ENCODE measurements around the gene XPR1. TPM values are rescaled to one million over a fixed set of nuclear protein-coding genes. Genes with fewer than 3 reads are reported as not detected.

Gene XPR1
- total and polyA plus RNA-seq, 2 donors (not counting 3 experiments of a cell fraction or from before 2014, with no cell fraction given): 23.9 to 26.7 TPM

DNA sequence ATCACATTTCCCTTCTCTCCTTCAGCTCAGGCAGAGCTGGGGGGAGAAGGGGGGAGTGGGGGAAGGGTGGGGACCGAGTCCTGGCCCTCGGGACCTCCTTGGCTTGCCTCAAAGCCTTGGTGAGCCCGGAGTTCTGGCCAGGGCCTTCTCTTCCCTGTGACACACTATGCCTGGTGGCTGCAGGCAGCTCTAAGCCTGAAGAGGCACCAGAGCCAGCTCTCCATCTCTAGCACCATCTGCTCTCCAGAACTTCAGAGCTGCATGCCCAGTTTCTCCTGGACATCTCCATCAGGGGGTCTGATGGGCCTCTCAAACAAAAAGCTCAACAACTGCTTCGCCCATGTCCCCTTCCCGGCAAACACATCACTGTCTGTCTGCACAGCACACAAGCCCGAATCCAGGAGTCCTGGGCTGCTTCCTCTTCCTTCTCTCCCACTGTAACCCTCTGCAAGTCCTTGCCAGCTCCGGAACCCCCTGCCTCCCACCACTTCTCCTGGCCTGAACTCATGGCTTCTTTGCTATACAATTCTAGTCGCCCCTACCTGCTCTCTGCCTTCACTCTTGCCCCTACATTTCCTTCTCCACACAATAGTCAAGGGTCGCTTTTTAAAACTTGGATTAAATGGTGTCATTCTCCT is 307.4 kb downstream of the XPR1 start:
- no peak overlapping the region for H2AFZ ChIP-seq (ENCODE audit: low read depth, low read length)
- FAIRE-seq (no peak), DNase-seq (ENCODE audit: low read depth, low spot score) (no peak)
- H3K4me1 ChIP-seq (ENCODE audit: control insufficient read depth, extremely low read depth, insufficient read depth, low read length): no peaks in the 10 kb centered on the region
- dilution Hi-C loops (cut with MboI; ENCODE audit: extremely low pct_ligation_motif_present, low sequenced_read_pairs) (no loop called here), intact Hi-C loops (cut with micrococcal nuclease) (no loop called here)
- H3K9me3 ChIP-seq (replicated peaks; ENCODE audit: control insufficient read depth, insufficient read depth, low read length): no peaks in the 10 kb centered on the region
- H4K20me1 ChIP-seq (replicated peaks; ENCODE audit: control insufficient read depth, extremely low read depth, insufficient read depth, low read length): no peaks in the 10 kb centered on the region
- H3K4me3 ChIP-seq (replicated peaks in 1 of 3; ENCODE audit: insufficient read depth in 1 of 3, low read depth in 1 of 3, low read length in 3 of 3): no peak overlapping the region
- ChIA-PET POLR2A (no interaction called here), CTCF (interaction anchor here (1.7 kb wide), 1 partner anchor 57 kb away, joined by 5 read pairs; no protein-coding TSS in a partner anchor)
- no peaks in the 10 kb centered on the region for H3K79me2 ChIP-seq (ENCODE audit: control insufficient read depth, insufficient read depth, low read length)
- H3K27me3 ChIP-seq (ENCODE audit: control insufficient read depth in 2 of 2, insufficient read depth in 2 of 2, low read length in 2 of 2): no peaks in the 10 kb centered on the region
- H3K36me3 ChIP-seq (ENCODE audit: control insufficient read depth in 2 of 2, extremely low read depth in 1 of 2, insufficient read depth in 2 of 2, low read length in 2 of 2): no peaks in the 10 kb centered on the region
- BruUV-seq (replicated peaks): no TSS peak
- no peak overlapping the region for H3K9ac ChIP-seq (replicated peaks; ENCODE audit: extremely low read depth, insufficient read depth, low read length)
- TF ChIP-seq FOS (IDR thresholded peaks at IDR 0.05; ENCODE audit: borderline replicate concordance, insufficient read depth, low read length) (no peak), JUN (IDR thresholded peaks at IDR 0.05; ENCODE audit: borderline replicate concordance, insufficient read depth, insufficient read length, low read depth) (no peak), POLR2AphosphoS5 (IDR thresholded peaks at IDR 0.05; ENCODE audit: insufficient read depth, low read depth, low read length) (no peak), EZH2 (IDR thresholded peaks at IDR 0.05; ENCODE audit: borderline replicate concordance, low read depth, low read length, severe bottlenecking) (no peak), POLR2A (IDR thresholded peaks at IDR 0.05; ENCODE audit: low read depth, low read length) (no peak), GATA2 (IDR thresholded peaks at IDR 0.05; ENCODE audit: insufficient read depth, insufficient read length, low read depth, low read length) (no peak), MYC (IDR thresholded peaks at IDR 0.05; ENCODE audit: low read depth, low read length) (no peak)
- TF ChIP-seq, protein P1, sequence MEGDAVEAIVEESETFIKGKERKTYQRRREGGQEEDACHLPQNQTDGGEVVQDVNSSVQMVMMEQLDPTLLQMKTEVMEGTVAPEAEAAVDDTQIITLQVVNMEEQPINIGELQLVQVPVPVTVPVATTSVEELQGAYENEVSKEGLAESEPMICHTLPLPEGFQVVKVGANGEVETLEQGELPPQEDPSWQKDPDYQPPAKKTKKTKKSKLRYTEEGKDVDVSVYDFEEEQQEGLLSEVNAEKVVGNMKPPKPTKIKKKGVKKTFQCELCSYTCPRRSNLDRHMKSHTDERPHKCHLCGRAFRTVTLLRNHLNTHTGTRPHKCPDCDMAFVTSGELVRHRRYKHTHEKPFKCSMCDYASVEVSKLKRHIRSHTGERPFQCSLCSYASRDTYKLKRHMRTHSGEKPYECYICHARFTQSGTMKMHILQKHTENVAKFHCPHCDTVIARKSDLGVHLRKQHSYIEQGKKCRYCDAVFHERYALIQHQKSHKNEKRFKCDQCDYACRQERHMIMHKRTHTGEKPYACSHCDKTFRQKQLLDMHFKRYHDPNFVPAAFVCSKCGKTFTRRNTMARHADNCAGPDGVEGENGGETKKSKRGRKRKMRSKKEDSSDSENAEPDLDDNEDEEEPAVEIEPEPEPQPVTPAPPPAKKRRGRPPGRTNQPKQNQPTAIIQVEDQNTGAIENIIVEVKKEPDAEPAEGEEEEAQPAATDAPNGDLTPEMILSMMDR (IDR thresholded peaks at IDR 0.05; ENCODE audit: extremely low read depth in 1 of 2, insufficient read depth in 1 of 2, low read depth in 1 of 2, low read length in 2 of 2): no peak
- TF ChIP-seq, protein P2, sequence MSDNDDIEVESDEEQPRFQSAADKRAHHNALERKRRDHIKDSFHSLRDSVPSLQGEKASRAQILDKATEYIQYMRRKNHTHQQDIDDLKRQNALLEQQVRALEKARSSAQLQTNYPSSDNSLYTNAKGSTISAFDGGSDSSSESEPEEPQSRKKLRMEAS (IDR thresholded peaks at IDR 0.05; ENCODE audit: insufficient read depth, insufficient read length): no peak
- no peak overlapping the region for H3K27ac ChIP-seq (ENCODE audit: insufficient read depth, low read depth, low read length)
- no peak overlapping the region for H3K4me2 ChIP-seq (ENCODE audit: insufficient read depth, low read length)
- no peaks in the 10 kb centered on the region for H3K9me1 ChIP-seq (replicated peaks; ENCODE audit: control insufficient read depth, extremely low read depth, insufficient read depth, low read length)

Data from endothelial cell of umbilical vein (primary cell).